Stimulated activated naive B cell treated with anti-CD40 and anti-IgM and Interleukin-4, amounts not matched to agents 10 μg/mL and 1 μg/mL and 100 μg/mL, for 72 hours (primary cell): Measurements from ENCODE around the gene RAET1G.
A peak's percentile ranks its signal among the peaks of the same experiment; 100 is the strongest.
"Not testable (repeated sequence)": the region's sequence is repeated elsewhere in the genome, so short reads cannot be mapped to it uniquely, and the experiment has no call there.

Source experiments
- ATAC-seq, 2 donors: fragments of 150-1000 bp; cut with Tn5 transposase; replicated peaks; 2 replicates each; pipeline ENCODE4 v1.10.0; 2021; ENCODE audit warnings: moderate library complexity in 1 of 2
- DNase-seq: peaks from one replicate; pipeline ENCODE4 v3.0.0; 2021
- H3K27ac Mint-ChIP-seq: one replicate; pipeline ENCODE4 v1.8.0; 2022; ENCODE audit warnings: mild to moderate bottlenecking, mixed read lengths
- H3K27me3 Mint-ChIP-seq, 2 donors: one replicate each; pipeline ENCODE4 v1.8.0; 2022; ENCODE audit warnings: mixed read lengths in 2 of 2
- H3K36me3 Mint-ChIP-seq, 2 donors: one replicate each; pipeline ENCODE4 v1.8.0; 2022; ENCODE audit warnings: mixed read lengths in 2 of 2, mild to moderate bottlenecking in 1 of 2
- H3K4me1 Mint-ChIP-seq, 2 donors: one replicate each; pipeline ENCODE4 v1.8.0; 2022; ENCODE audit warnings: mixed read lengths in 2 of 2, mild to moderate bottlenecking in 1 of 2
- H3K4me3 Mint-ChIP-seq, 2 donors: one replicate each; pipeline ENCODE4 v1.8.0; 2022; ENCODE audit warnings: mild to moderate bottlenecking in 2 of 2, mixed read lengths in 2 of 2, moderate library complexity in 1 of 2
- H3K9me3 Mint-ChIP-seq, 2 donors: one replicate each; pipeline ENCODE4 v1.8.0; 2022; ENCODE audit warnings: mixed read lengths in 2 of 2, mild to moderate bottlenecking in 1 of 2

Gene RAET1G, protein sequence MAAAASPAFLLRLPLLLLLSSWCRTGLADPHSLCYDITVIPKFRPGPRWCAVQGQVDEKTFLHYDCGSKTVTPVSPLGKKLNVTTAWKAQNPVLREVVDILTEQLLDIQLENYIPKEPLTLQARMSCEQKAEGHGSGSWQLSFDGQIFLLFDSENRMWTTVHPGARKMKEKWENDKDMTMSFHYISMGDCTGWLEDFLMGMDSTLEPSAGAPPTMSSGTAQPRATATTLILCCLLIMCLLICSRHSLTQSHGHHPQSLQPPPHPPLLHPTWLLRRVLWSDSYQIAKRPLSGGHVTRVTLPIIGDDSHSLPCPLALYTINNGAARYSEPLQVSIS

GRCh38 chr6:149922642-149923326 lies at the start of gene RAET1G:
RAET1G (minus strand) TSS chr6:149923121; CDS start chr6:149923010, 111 bp downstream.
- ATAC-seq: peak; percentile 87 to 88
- Mint-ChIP-seq H3K27me3 (peaks cover 91 to 94% of the 10 kb centered on the region in 2 donors), H3K9me3 (peaks cover 0 to 2% of the 10 kb centered on the region in 2 donors), H3K4me1 (peaks cover 30 to 54% of the 10 kb centered on the region in 2 donors), H3K27ac (no peak within 1 kb of the TSS), H3K36me3 (peaks cover 0 to 3% of the 10 kb centered on the region in 2 donors), H3K4me3 (peak within 1 kb of the TSS; percentile 81 to 83)
- peak; percentile 73 for DNase-seq

- Mint-ChIP-seq H3K27ac (no peak overlapping the region), H3K36me3 (peaks cover 6 to 7% of the 10 kb centered on the region in 2 donors), H3K4me3 (no peak overlapping the region), H3K9me3 (no peaks in the 10 kb centered on the region), H3K27me3 (peaks cover 72 to 81% of the 10 kb centered on the region in 2 donors), H3K4me1 (peaks cover 14 to 18% of the 10 kb centered on the region in 2 donors)
- no peak for DNase-seq
- no peak for ATAC-seq
These were observed 46.7 kb upstream of the RAET1G start for GRCh38 chr6:149969635-149970034.

GRCh38 chr6:149968909-149969308 lies 46.0 kb upstream of the RAET1G start:
- not testable (repeated sequence) for H3K36me3 Mint-ChIP-seq, H3K9me3 Mint-ChIP-seq, DNase-seq, H3K27ac Mint-ChIP-seq, H3K4me3 Mint-ChIP-seq, ATAC-seq
- peaks cover 19 to 25% of the 10 kb centered on the region in 2 donors for H3K4me1 Mint-ChIP-seq
- peaks cover 72 to 81% of the 10 kb centered on the region in 2 donors for H3K27me3 Mint-ChIP-seq

DNA sequence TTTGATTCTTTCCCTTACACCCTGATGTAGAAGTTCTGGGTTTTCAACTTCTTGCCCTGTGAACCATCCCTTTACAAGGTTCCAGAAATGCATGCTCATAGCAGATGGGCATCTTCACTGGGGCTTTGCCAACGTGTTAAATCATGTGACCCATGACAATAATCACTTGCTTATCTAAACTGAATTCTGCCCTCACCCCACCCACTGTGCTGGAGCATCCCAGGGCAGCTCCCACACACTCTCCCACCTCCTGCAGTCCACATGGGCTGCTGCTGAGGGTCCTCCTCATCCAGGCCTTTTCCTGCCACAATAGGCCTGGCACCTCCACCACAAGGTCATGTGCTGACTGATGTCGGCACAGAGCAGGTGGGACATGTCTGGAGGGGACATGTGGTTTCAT lies 45.1 kb upstream of the RAET1G start:
- Mint-ChIP-seq H3K27me3 (peaks cover 71 to 85% of the 10 kb centered on the region in 2 donors), H3K4me1 (peaks cover 25 to 34% of the 10 kb centered on the region in 2 donors)
- not testable (repeated sequence) for DNase-seq, H3K9me3 Mint-ChIP-seq, ATAC-seq, H3K27ac Mint-ChIP-seq, H3K4me3 Mint-ChIP-seq, H3K36me3 Mint-ChIP-seq

- H3K27me3 Mint-ChIP-seq: peaks cover 73 to 87% of the 10 kb centered on the region in 2 donors
- H3K9me3 Mint-ChIP-seq: no peaks in the 10 kb centered on the region
- DNase-seq (no peak), ATAC-seq (no peak)
- H3K36me3 Mint-ChIP-seq: peaks cover 6 to 7% of the 10 kb centered on the region in 2 donors
- H3K27ac Mint-ChIP-seq: no peak overlapping the region
- H3K4me3 Mint-ChIP-seq: no peak overlapping the region
- peaks cover 26 to 38% of the 10 kb centered on the region in 2 donors for H3K4me1 Mint-ChIP-seq
These were observed 44.7 kb upstream of the RAET1G start for GRCh38 chr6:149967591-149967990.

DNA sequence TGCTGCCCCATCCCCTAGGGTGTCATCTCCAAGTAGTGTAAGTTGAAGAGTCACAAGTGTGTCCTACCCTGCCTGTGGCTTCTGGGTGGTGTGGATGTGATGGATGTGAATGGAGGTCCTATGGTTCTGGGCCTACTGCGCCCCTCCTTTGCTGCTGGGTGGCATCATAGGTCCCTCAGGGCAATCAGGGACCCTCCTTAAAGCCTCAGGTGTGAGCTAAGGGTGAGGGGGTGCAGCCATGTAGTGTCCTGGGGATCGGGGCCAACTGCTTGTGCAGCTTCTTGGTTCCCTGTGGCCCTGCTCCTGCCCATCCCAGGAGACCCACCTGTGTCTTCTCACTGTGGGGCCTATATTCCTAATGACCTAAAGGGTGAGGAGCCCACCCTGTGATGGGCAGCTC lies 43.4 kb upstream of the RAET1G start:
- not testable (repeated sequence) for H3K4me3 Mint-ChIP-seq

DNA sequence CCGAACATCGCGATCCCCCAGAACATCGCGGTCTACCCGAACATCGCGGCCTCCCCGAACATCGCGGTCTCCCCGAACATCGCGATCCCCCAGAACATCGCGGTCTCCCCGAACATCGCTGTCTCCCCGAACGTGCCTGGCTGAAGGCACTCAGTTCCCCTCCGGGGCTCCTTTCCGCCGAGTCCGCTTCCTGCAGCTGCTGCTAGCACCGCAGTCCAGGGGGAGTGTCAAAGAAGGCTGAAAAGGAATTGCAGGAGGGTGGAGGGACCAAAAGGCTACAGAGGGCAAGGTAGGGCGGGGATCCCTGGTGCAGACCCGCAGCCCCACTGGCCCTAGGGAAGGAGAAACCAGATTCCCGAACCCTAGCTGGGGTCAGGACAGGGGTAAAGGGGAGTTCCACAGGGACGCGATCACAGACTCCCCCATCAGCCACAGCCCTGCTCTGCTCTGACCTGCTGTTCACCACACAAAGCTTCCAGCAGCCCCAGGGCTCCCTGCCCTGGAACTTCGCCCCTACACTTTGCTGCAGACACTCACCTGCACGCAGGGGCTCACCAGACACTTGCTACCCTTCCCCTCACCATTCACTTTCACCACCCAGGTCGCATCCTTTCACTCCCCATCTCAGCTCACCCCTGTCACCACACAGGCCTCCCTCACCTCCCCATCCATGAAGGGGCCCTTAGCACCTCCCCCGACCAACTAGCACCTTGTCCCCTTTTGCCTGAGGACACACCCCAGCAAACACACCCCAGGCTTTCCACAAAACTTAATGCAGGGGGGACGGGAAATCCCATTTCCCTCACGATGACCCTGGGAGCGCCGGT lies 42.5 kb upstream of the RAET1G start:
- no peak for DNase-seq
- H3K9me3 Mint-ChIP-seq: no peaks in the 10 kb centered on the region
- no peak for ATAC-seq
- peak overlapping the region; percentile 94 for H3K27ac Mint-ChIP-seq
- H3K36me3 Mint-ChIP-seq: peaks cover 6 to 7% of the 10 kb centered on the region in 2 donors
- H3K4me3 Mint-ChIP-seq: peak overlapping the region; percentile 91 to 93
- H3K4me1 Mint-ChIP-seq: peaks cover 29 to 40% of the 10 kb centered on the region in 2 donors
- H3K27me3 Mint-ChIP-seq: peaks cover 79 to 95% of the 10 kb centered on the region in 2 donors

More for the DNA sequence above, 43.4 kb upstream of the RAET1G start:
- DNase-seq, H3K9me3 Mint-ChIP-seq, H3K27ac Mint-ChIP-seq, H3K36me3 Mint-ChIP-seq, ATAC-seq: not testable (repeated sequence)
- Mint-ChIP-seq H3K4me1 (peaks cover 29 to 40% of the 10 kb centered on the region in 2 donors), H3K27me3 (peaks cover 81 to 95% of the 10 kb centered on the region in 2 donors)

GRCh38 chr6:149964308-149965193 lies 41.6 kb upstream of the RAET1G start:
- Mint-ChIP-seq H3K4me3 (peak overlapping the region; percentile 91 to 93), H3K27ac (peak overlapping the region; percentile 94), H3K9me3 (no peaks in the 10 kb centered on the region), H3K27me3 (peaks cover 76 to 95% of the 10 kb centered on the region in 2 donors), H3K36me3 (peaks cover 5 to 6% of the 10 kb centered on the region in 2 donors), H3K4me1 (peaks cover 29 to 40% of the 10 kb centered on the region in 2 donors)
- peak; percentile 0 to 1 for ATAC-seq
- no peak for DNase-seq

DNA sequence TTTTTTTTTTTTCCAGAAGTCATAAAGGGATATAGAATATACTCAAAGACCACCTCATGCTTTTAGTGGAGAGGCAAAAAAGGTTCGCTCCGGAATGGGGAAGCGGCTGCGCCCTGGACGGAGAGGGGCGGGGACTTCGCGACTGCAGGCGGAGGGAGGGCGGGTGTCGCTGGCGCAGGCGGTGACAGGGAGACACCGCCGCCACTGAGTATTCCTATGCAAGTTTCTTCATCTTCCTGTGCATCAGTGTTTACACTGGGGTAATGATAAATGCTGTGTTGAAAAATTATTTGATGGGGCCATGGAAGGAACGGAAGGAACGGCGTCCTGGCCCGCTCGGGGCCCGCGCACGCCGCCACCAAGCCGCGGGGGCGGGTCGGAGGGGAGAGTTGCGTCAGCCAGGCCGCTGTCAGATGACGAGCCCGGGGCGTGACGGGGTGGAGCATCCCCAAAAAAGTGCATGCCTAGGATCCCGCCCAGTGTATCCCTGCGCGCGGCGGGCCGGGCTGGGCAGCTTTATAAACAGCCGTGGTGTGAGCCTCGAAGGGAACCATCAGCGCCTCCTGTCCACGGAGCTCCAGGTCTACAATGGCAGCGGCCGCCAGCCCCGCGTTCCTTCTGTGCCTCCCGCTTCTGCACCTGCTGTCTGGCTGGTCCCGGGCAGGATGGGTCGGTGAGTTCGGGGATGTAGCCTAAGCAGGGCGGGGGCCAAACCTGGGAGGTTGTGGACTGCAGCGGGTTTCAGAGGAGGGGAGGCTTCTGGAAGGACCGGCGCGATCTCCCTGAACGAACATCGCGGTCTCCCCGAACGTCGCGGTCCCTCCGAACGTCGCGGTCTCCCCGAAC lies 40.8 kb upstream of the RAET1G start, which contains the start of gene ULBP1:
Gene ULBP1 (plus strand): TSS at position 482 of the 846 bp plus-strand sequence. CDS start 107 bp downstream, at position 589.
- Mint-ChIP-seq H3K27ac (peak within 1 kb of the TSS; percentile 94), H3K36me3 (peaks cover 5 to 6% of the 10 kb centered on the region in 2 donors), H3K4me3 (peak within 1 kb of the TSS; percentile 91 to 93), H3K4me1 (peaks cover 30 to 39% of the 10 kb centered on the region in 2 donors), H3K9me3 (no peaks in the 10 kb centered on the region), H3K27me3 (peaks cover 76 to 95% of the 10 kb centered on the region in 2 donors)
- DNase-seq (peak; percentile 69), ATAC-seq (peak; percentile 72 to 78)

- peaks cover 5 to 6% of the 10 kb centered on the region in 2 donors for H3K36me3 Mint-ChIP-seq
- peaks cover 73 to 95% of the 10 kb centered on the region in 2 donors for H3K27me3 Mint-ChIP-seq
- peak overlapping the region; percentile 79 for H3K27ac Mint-ChIP-seq
- H3K4me1 Mint-ChIP-seq: peaks cover 29 to 35% of the 10 kb centered on the region in 2 donors
- ATAC-seq (peak; percentile 37 to 48), DNase-seq (no peak)
- H3K9me3 Mint-ChIP-seq: no peaks in the 10 kb centered on the region
- H3K4me3 Mint-ChIP-seq: peak overlapping the region; percentile 91 to 93
These were observed 40.2 kb upstream of the RAET1G start for GRCh38 chr6:149963212-149963461.

DNA sequence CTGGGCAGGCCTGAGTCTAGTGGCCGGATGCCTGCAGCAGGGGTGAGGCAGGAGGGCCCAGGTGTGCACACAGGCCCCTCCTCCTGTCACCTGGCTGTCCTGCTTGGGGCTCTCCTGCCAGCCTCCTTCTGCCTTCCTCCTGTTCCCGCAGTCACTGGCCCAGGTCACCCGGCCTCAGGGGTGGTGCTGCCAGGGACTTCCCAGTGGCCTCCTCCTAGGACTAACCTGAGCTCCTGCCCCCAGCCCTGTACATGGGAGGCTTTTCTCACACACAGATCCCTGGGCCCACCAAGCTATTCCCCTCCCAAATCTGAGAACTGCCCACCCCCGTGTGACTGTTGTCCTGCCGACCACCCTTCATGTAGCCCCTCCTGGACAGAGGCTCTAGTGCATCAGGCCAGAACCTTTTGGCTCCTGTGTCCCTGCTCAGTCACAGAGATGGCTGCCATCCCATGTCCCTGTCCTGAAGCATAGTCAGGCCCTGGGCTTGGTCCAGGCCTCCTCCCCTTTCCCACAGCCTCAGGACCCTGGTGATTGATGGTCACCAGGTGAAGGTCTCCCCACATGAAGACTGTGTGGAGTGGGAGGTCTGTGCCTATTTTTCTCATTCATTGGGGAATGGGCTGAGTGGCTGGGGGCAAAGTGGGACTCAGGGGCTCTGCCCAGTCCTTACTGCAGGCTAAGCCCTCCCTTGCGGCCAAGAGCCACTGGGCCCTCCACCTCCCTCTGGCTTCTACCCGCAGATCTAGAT lies 39.7 kb upstream of the RAET1G start:
- ATAC-seq: no peak
- Mint-ChIP-seq H3K36me3 (peaks cover 5 to 6% of the 10 kb centered on the region in 2 donors), H3K27me3 (peaks cover 71 to 93% of the 10 kb centered on the region in 2 donors), H3K9me3 (no peaks in the 10 kb centered on the region), H3K4me1 (peaks cover 29 to 35% of the 10 kb centered on the region in 2 donors), H3K4me3 (peak overlapping the region; percentile 91 to 93), H3K27ac (no peak overlapping the region)
- no peak for DNase-seq
